HG03064 (cell line): ENCODE results near the gene LTN1.

Source experiments
- ATAC-seq: cut with Tn5 transposase; IDR thresholded peaks from one replicate; pipeline ENCODE4 v1.9.1; 2021; ENCODE audit warnings: low read depth; ENCODE audit not compliant: unreplicated experiment

The LTN1 gene

DNA sequence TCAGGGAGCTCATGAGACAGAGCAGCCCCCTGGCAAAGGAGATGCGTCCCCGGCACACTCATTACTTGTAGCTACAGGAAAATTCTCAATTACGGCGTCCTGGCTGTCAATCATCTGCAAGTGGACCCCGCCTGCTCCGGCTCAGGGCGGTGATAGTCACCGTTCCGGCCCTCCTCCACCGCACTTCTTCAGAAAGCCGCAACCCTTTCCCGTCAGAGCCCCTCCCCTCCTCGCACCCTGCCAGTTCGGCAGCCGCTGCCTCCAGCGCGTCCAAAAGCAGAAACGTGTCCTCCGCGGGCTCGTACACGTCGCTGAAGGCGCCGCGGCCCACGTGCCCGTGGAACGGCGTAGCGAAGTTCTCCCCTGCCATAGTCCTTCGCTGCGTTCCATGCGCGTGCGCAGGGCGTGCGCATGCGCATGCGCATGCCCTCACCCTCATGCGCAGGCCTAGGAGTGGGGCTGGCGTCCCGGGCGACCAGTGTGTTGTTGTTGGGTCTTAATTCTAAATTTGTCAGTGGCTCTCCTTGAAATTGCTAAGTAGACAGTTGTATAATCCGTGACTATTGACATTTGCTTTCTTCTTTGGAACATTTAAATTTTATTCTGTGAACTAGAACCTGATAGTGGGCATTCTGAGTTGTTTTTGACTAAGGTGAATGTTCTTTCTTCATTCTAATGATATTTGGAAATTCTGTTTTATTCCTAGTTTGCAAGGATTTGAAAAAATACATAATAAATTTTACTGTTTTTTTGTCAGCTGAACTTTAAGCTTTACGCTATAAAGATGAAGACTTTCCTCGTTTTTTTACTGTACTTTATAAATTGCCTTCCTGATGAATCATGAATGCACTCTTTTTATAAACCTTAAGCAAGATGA, 107.5 kb downstream of the LTN1 start:
- ATAC-seq = peak; percentile 95

DNA sequence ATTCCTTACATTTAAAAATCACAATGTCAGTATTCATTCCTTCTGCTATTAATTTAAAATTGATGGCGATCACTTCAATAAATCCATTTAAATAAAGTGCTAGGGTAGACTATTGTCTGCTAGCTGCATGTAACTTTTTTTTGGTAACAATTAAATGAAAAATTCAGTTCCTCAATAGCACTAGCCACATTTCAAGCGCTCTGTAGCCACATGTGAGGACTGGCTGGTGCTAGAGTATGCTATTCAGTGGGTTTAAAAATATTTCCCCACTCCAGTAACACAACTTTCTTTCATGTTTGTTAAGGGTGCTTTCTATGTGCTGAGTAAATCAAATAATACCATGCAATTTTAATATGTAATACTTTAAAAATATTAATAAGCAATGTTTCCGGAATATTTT, 108.2 kb downstream of the LTN1 start:
- peak; percentile 32 for ATAC-seq

DNA sequence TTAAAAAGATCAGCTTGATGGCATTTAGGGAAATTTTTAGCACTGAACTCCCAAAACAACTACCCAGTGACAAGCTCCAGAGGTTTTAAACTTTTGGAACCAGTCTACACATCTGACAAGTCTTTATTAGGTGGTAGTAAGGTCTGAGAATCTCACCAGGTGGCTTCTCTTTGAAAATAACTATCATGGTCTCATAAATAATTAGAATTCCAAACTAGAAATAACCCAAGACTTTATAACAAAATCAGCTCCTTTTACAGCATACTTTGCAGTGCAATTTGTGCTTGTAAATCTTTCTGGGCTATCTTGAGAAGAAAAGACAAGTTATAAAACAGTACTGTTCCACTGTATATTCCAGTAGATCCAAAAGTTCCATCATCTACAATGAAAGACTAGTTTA, 108.7 kb downstream of the LTN1 start:
- no peak for ATAC-seq

GRCh38 chr21:28882345-28882744, 110.3 kb downstream of the LTN1 start:
- no peak for ATAC-seq
